Vagina (tissue), 2 donors: ENCODE results near the gene CDH4.

Experiments used
- CTCF ChIP-seq, 3 experiments: fragments of 450-650 bp in 2 of 3; fragments of 200-600 bp in 1 of 3; sonication (generic) in 1 of 3; IDR thresholded peaks; one replicate each; pipeline ENCODE4 v1.5.1; 2017 to 2019; ENCODE audit warnings: antibody characterized with exemption in 3 of 3, mild to moderate bottlenecking in 2 of 3, moderate library complexity in 2 of 3
- POLR2A ChIP-seq, 2 donors: fragments of 450-650 bp; IDR thresholded peaks; one replicate each; pipeline ENCODE4 v1.6.1; 2017; ENCODE audit warnings: antibody characterized with exemption in 2 of 2, mild to moderate bottlenecking in 2 of 2, moderate library complexity in 2 of 2
- POLR2AphosphoS5 ChIP-seq, 2 donors: sonication (generic); formaldehyde crosslinking; IDR thresholded peaks; one replicate each; pipeline ENCODE4 v1.9.0; 2017; ENCODE audit warnings: antibody characterized with exemption in 2 of 2, mild to moderate bottlenecking in 2 of 2, low read depth in 1 of 2; ENCODE audit not compliant: insufficient read depth in 1 of 2

DNA sequence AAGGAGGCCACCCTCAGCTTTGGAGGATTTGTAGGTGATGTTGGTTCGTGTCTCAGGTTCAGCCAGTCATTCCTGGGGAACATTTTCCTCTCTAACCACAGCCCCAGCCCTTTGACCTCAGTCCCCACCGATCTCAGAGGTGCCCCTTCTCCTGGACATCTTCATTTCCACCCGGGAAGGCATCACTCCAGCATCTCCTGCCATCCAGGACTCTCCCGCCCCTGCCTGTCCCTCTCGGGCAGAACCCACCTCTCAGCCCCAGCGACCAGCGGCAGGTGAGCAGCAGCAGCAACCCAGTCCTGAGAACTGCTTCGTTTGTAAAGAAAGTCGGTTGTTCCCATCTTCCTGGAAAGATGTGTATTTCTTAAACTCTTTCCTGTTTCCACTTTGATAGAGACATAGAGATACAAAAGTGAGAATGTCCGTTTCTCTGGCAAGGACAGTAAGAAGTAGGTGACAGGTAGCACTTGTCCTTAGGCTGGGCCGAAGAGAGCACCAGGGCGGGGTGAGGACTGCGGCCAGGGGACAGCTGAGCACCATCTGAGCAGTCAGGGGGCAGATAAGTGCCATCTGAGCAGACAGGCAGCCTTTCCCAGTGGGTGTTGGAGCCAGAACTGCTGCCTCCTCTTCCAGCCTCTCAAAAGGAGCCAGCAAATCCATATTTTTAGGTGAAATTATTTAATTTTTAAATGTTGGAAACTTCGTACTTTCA is 142.2 kb downstream of the CDH4 start:
- TF ChIP-seq CTCF (IDR thresholded peaks at IDR 0.05) (no peak), POLR2A (IDR thresholded peaks at IDR 0.05) (no peak), POLR2AphosphoS5 (IDR thresholded peaks at IDR 0.05; ENCODE audit: insufficient read depth in 1 of 2, low read depth in 1 of 2) (no peak)
